Measurements from ENCODE around the gene RERE. TPM values are rescaled to one million over a fixed set of nuclear protein-coding genes. Genes with fewer than 3 reads are reported as not detected.

The RERE gene
- polyA plus RNA-seq, 4 donors: 112 to 163 (median 156) TPM

GRCh38 chr1:8651962-8652361, 165.5 kb downstream of the RERE start:
- no peak for DNase-seq (ENCODE audit: low read depth in 4 of 4, low spot score in 3 of 4)

- no peak for DNase-seq (ENCODE audit: low read depth in 4 of 4, low spot score in 3 of 4)
Measured at GRCh38 chr1:8651236-8651890, 166.1 kb downstream of the RERE start.

- DNase-seq (ENCODE audit: low read depth in 4 of 4, low spot score in 3 of 4): no peak
Measured at GRCh38 chr1:8649875-8650274, 167.6 kb downstream of the RERE start.

GRCh38 chr1:8649027-8649426, 168.4 kb downstream of the RERE start:
- DNase-seq (ENCODE audit: low read depth in 4 of 4, low spot score in 3 of 4): no peak

- DNase-seq (ENCODE audit: low read depth in 4 of 4, low spot score in 3 of 4): no peak
Measured at GRCh38 chr1:8646996-8647395, 170.4 kb downstream of the RERE start.

GRCh38 chr1:8646189-8646588, 171.3 kb downstream of the RERE start:
- DNase-seq (ENCODE audit: low read depth in 4 of 4, low spot score in 3 of 4): no peak

GRCh38 chr1:8643542-8644536, 173.6 kb downstream of the RERE start:
- no peak for DNase-seq (ENCODE audit: low read depth in 4 of 4, low spot score in 3 of 4)

GRCh38 chr1:8642114-8642513, 175.3 kb downstream of the RERE start:
- no peak for DNase-seq (ENCODE audit: low read depth in 4 of 4, low spot score in 3 of 4)

- DNase-seq (ENCODE audit: low read depth in 4 of 4, low spot score in 3 of 4): no peak
Measured at GRCh38 chr1:8641377-8641997, 176.0 kb downstream of the RERE start.

GRCh38 chr1:8640950-8641349, 176.5 kb downstream of the RERE start:
- no peak for DNase-seq (ENCODE audit: low read depth in 4 of 4, low spot score in 3 of 4)

- no peak for DNase-seq (ENCODE audit: low read depth in 4 of 4, low spot score in 3 of 4)
Measured at GRCh38 chr1:8639148-8639547, 178.3 kb downstream of the RERE start.

- no peak for DNase-seq (ENCODE audit: low read depth in 4 of 4, low spot score in 3 of 4)
Measured at GRCh38 chr1:8633741-8634501, 183.5 kb downstream of the RERE start.

GRCh38 chr1:8632102-8632501, 185.3 kb downstream of the RERE start:
- DNase-seq (ENCODE audit: low read depth in 4 of 4, low spot score in 3 of 4): no peak

GRCh38 chr1:8631163-8631562, 186.3 kb downstream of the RERE start:
- DNase-seq (ENCODE audit: low read depth in 4 of 4, low spot score in 3 of 4): no peak

GRCh38 chr1:8629241-8630091, 188.0 kb downstream of the RERE start:
- no peak for DNase-seq (ENCODE audit: low read depth in 4 of 4, low spot score in 3 of 4)

- no peak for DNase-seq (ENCODE audit: low read depth in 4 of 4, low spot score in 3 of 4)
Measured at GRCh38 chr1:8628606-8629005, 188.8 kb downstream of the RERE start.

GRCh38 chr1:8627728-8628127, 189.7 kb downstream of the RERE start:
- DNase-seq (ENCODE audit: low read depth in 4 of 4, low spot score in 3 of 4): no peak

- no peak for DNase-seq (ENCODE audit: low read depth in 4 of 4, low spot score in 3 of 4)
Measured at GRCh38 chr1:8625981-8626898, 191.2 kb downstream of the RERE start.

- no peak for DNase-seq (ENCODE audit: low read depth in 4 of 4, low spot score in 3 of 4)
Measured at GRCh38 chr1:8625491-8625890, 191.9 kb downstream of the RERE start.

Measured in left renal pelvis (tissue), 4 donors.